ENCODE data around the gene ABHD16A.
"Not testable (repeated sequence)": the region's sequence is repeated elsewhere in the genome, so short reads cannot be mapped to it uniquely, and the experiment has no call there.

ABHD16A gene

GRCh38 chr6:31713991-31714684 is 11.0 kb upstream of the ABHD16A start:
- no peak for DNase-seq

- no peak for DNase-seq
These were observed 10.3 kb upstream of the ABHD16A start for GRCh38 chr6:31713465-31713864.

GRCh38 chr6:31712296-31712695 is 9.2 kb upstream of the ABHD16A start:
- DNase-seq: no peak

- DNase-seq: no peak
These were observed 8.1 kb upstream of the ABHD16A start for GRCh38 chr6:31711233-31711632.

GRCh38 chr6:31710523-31711219 is 7.5 kb upstream of the ABHD16A start:
- no peak for DNase-seq

GRCh38 chr6:31709157-31709556 is 6.0 kb upstream of the ABHD16A start:
- DNase-seq: not testable (repeated sequence)

GRCh38 chr6:31708224-31708623 is 5.1 kb upstream of the ABHD16A start:
- DNase-seq: no peak

- no peak for DNase-seq
These were observed 4.6 kb upstream of the ABHD16A start for GRCh38 chr6:31707701-31708100.

- no peak for DNase-seq
These were observed 3.5 kb upstream of the ABHD16A start, which contains the start of gene LY6G6F for GRCh38 chr6:31706599-31706998. Gene LY6G6F, plus strand, starts transcription at chr6:31706866. Its CDS starts 41 bp downstream, at chr6:31706907.

GRCh38 chr6:31705931-31706330 is 2.8 kb upstream of the ABHD16A start:
- DNase-seq: no peak

GRCh38 chr6:31702405-31702818 is 712 bp downstream of the ABHD16A start:
- no peak for DNase-seq

GRCh38 chr6:31701666-31702404 is 1.3 kb downstream of the ABHD16A start:
- no peak for DNase-seq

GRCh38 chr6:31700740-31701401 is 2.3 kb downstream of the ABHD16A start:
- no peak for DNase-seq

GRCh38 chr6:31697555-31697954 is 5.6 kb downstream of the ABHD16A start:
- DNase-seq: no peak

GRCh38 chr6:31693535-31693934 is 9.6 kb downstream of the ABHD16A start:
- DNase-seq: no peak

- no peak for DNase-seq
These were observed 10.2 kb downstream of the ABHD16A start for GRCh38 chr6:31692886-31693285.

GRCh38 chr6:31692353-31692752 is 10.8 kb downstream of the ABHD16A start:
- DNase-seq: no peak

GRCh38 chr6:31691564-31692108 is 11.5 kb downstream of the ABHD16A start:
- DNase-seq: no peak

GRCh38 chr6:31691078-31691463 is 12.1 kb downstream of the ABHD16A start:
- no peak for DNase-seq

- no peak for DNase-seq
These were observed 12.7 kb downstream of the ABHD16A start for GRCh38 chr6:31690231-31691077.

GRCh38 chr6:31689249-31690110 is 13.6 kb downstream of the ABHD16A start:
- no peak for DNase-seq
